Spinal cord (tissue), 10 donors: ENCODE data around the gene DCC. TPM values are rescaled to one million over a fixed set of nuclear protein-coding genes. Genes with fewer than 3 reads are reported as not detected.

Experiments used
- DNase-seq, 6 donors: peaks; one replicate each; pipeline versions ENCODE4 v3.0.0 to v3.0.0-alpha.2; 2013 to 2015; ENCODE audit warnings: low spot score in 6 of 6, low read depth in 4 of 6
- H3K27ac ChIP-seq: one replicate; pipeline ENCODE4 v1.5.1; 2013; ENCODE audit warnings: low read depth, low read length, control low read depth
- H3K27me3 ChIP-seq: one replicate; pipeline ENCODE4 v1.6.1; 2013; ENCODE audit warnings: low read length; ENCODE audit not compliant: control insufficient read depth, insufficient read depth
- H3K36me3 ChIP-seq: one replicate; pipeline ENCODE4 v1.6.1; 2013; ENCODE audit warnings: low read length; ENCODE audit not compliant: control insufficient read depth, insufficient read depth
- H3K4me1 ChIP-seq: one replicate; pipeline ENCODE4 v1.6.1; 2013; ENCODE audit warnings: low read length; ENCODE audit not compliant: control insufficient read depth, insufficient read depth
- H3K4me3 ChIP-seq: one replicate; pipeline ENCODE4 v1.5.1; 2013; ENCODE audit warnings: low read depth, low read length, control low read depth
- H3K9me3 ChIP-seq: one replicate; pipeline ENCODE4 v1.6.1; 2013; ENCODE audit warnings: low read length; ENCODE audit not compliant: control insufficient read depth, insufficient read depth
- WGBS: methylation state at CpG from one replicate; pipeline ENCODE4 v1.1.5; 2013; ENCODE audit warnings: missing lambda C conversion rate; ENCODE audit not compliant: insufficient coverage; 5-methylcytosine and 5-hydroxymethylcytosine counted together
- polyA plus RNA-seq, 2 donors: library from polyadenylated mRNA; unstranded; fragments of 120-200 nt; gene quantifications; one replicate each; pipeline ENCODE4 v1.2.1, GENCODE V29; 2013; ENCODE audit not compliant: insufficient read length in 2 of 2
- total RNA-seq, 2 donors: library from RNA; depleted of rRNA in 1 of 2; stranded (reverse); fragments of 120-200 nt in 1 of 2; fragments of >200 nt in 1 of 2; gene quantifications; one replicate each; pipeline versions ENCODE4 v1.2.3 to v1.2.4, GENCODE V29; 2013 to 2014
- donor health status: healthy.

Gene DCC
- total and polyA plus RNA-seq, 4 donors = 13.8 to 27.3 (median 17.2) TPM

DNA sequence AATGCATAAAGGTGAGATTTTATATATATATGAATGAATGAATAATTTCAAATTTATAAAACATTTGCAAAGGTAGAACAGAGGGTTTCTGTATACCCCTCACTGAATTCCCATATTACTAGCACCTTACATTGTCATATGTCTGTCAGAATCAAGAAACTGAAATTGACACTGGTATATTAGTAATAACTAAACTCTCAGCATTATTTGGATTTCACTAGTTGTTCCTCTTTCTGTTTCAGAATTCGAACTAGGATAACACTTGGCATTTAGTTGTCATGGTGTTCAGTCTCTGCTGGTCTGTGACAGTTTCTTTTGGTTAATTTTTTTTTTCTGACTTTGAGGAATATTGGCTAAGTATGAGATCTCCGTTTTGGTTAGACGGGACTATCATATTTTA, 275.9 kb downstream of the DCC start:
- no peaks in the 10 kb centered on the region for H3K9me3 ChIP-seq
- H3K4me3 ChIP-seq = no peak overlapping the region
- no peak for DNase-seq
- H3K27me3 ChIP-seq = no peaks in the 10 kb centered on the region
- H3K36me3 ChIP-seq = no peaks in the 10 kb centered on the region
- no CpG with 5 or more reads among the region's 3 CpGs for WGBS
- H3K4me1 ChIP-seq = no peaks in the 10 kb centered on the region
- no peak overlapping the region for H3K27ac ChIP-seq

DNA sequence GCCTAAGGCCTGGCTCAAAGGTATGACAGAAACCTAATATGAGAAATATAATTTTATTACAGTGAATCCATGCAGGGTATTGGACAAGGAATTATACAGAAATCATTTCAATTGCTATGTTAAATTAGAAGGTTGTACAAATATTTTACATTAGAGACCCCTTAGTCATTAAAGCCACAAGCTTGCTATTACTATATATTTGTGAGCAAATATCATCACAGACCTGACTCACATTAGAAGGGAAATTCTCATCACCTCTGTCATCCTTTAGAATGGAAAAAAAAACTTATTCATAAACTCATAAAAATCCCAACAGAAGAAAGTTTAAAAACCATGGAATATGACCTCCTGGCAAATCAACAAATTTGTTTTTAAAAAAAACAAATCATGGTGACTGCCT, 277.9 kb downstream of the DCC start:
- H3K27ac ChIP-seq = no peak overlapping the region
- no peaks in the 10 kb centered on the region for H3K4me1 ChIP-seq
- no peaks in the 10 kb centered on the region for H3K9me3 ChIP-seq
- H3K27me3 ChIP-seq = no peaks in the 10 kb centered on the region
- H3K4me3 ChIP-seq = no peak overlapping the region
- H3K36me3 ChIP-seq = no peaks in the 10 kb centered on the region
- no peak for DNase-seq

DNA sequence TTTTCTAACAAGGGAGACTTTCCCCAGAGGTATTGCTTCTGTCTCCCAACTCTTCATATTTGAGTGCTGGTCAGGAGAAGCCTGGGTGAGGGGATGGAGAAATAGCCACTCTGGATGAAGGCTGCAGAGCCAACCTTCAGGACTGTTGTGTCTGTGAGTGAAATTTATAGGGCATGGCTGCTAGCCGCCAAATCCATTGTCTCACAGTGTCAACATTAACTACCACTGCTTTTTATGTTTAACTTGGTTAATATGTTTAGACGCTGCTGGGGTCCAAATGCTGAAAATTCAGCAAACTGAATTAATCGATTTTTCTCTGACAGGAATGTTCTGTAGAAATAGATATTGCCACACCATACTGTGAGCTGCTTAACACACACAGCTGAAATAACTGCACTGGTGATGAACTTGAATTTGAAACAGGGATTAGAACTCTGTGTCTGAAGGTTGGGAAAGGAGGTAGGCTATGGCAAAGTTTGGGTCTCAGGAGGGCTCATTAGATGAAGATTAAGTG, 281.0 kb downstream of the DCC start:
- no peak for DNase-seq
- H3K4me1 ChIP-seq = no peaks in the 10 kb centered on the region
- no peak overlapping the region for H3K27ac ChIP-seq
- H3K27me3 ChIP-seq = no peaks in the 10 kb centered on the region
- WGBS = no CpG with 5 or more reads among the region's 3 CpGs
- no peaks in the 10 kb centered on the region for H3K36me3 ChIP-seq
- H3K9me3 ChIP-seq = no peaks in the 10 kb centered on the region
- H3K4me3 ChIP-seq = no peak overlapping the region

- peak in 1 of 6 donors; percentile 82 for DNase-seq
- WGBS = 75% methylated on average over 2 of the region's 5 CpGs
- no peak overlapping the region for H3K27ac ChIP-seq
Measured at GRCh38 chr18:52624702-52625101, 284.7 kb downstream of the DCC start.

GRCh38 chr18:52636536-52636935, 296.5 kb downstream of the DCC start:
- no peaks in the 10 kb centered on the region for H3K36me3 ChIP-seq
- H3K4me3 ChIP-seq = no peak overlapping the region
- no peaks in the 10 kb centered on the region for H3K4me1 ChIP-seq
- 95% methylated on average over 5 of the region's 5 CpGs for WGBS
- H3K9me3 ChIP-seq = no peaks in the 10 kb centered on the region
- H3K27me3 ChIP-seq = no peaks in the 10 kb centered on the region
- no peak overlapping the region for H3K27ac ChIP-seq
- no peak for DNase-seq

More at GRCh38 chr18:52624702-52625101, 284.7 kb downstream of the DCC start:
- H3K4me3 ChIP-seq = no peak overlapping the region
- H3K9me3 ChIP-seq = no peaks in the 10 kb centered on the region
- no peaks in the 10 kb centered on the region for H3K4me1 ChIP-seq
- H3K27me3 ChIP-seq = no peaks in the 10 kb centered on the region
- H3K36me3 ChIP-seq = no peaks in the 10 kb centered on the region

DNA sequence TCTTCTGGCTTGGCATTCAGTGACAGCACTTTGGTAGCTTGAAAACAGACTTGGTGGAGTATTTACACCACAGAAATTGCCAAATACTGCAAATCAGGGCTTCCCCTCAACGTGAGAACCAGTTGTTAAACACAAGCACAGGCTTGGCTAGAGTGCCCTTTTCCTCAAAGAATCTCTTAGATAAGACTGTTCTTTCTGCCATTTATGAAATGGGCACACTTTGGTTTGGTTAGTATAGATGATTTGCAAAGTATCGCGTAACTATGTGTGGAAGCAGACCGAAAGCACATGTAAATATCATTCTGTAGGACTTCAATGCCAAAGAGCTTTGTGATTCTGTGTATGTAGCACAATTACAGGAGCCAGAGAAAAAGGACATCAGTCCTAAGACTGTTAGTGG, 308.2 kb downstream of the DCC start:
- Histone ChIP-seq H3K27me3 (no peaks in the 10 kb centered on the region), H3K27ac (no peak overlapping the region), H3K4me1 (no peaks in the 10 kb centered on the region), H3K9me3 (no peaks in the 10 kb centered on the region), H3K36me3 (no peaks in the 10 kb centered on the region), H3K4me3 (no peak overlapping the region)
- WGBS = 74% methylated on average over 3 of the region's 4 CpGs
- DNase-seq = peak in 1 of 6 donors; percentile 74

DNA sequence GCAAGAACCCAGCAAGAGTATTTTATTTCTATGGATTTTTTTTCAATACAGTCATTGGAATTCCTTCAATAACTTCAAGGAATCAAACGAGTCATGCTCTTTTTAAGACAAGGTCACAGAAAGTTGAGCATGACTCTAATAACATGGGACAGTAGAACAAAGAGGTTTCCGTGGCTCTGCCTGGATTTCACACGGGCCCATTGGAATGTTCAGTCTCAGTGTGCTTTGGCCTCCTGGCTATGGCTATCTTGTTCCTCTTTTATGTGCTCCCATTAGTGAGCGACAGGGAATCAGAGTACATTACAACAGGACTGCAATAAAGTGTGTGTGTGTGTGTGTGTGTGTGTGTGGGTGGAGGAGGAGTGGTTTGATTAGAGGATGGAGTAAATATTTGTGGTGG, 312.4 kb downstream of the DCC start:
- Histone ChIP-seq H3K36me3 (no peaks in the 10 kb centered on the region), H3K27ac (no peak overlapping the region), H3K9me3 (no peaks in the 10 kb centered on the region), H3K27me3 (no peaks in the 10 kb centered on the region), H3K4me1 (no peaks in the 10 kb centered on the region), H3K4me3 (no peak overlapping the region)
- DNase-seq = no peak
- 31% methylated on average over 3 of the region's 4 CpGs for WGBS

- peak in 2 of 6 donors; percentile 72 to 86 for DNase-seq
- Histone ChIP-seq H3K4me1 (no peaks in the 10 kb centered on the region), H3K36me3 (no peaks in the 10 kb centered on the region), H3K9me3 (no peaks in the 10 kb centered on the region), H3K27me3 (no peaks in the 10 kb centered on the region), H3K27ac (no peak overlapping the region), H3K4me3 (no peak overlapping the region)
- WGBS = 42% methylated on average over 2 of the region's 8 CpGs
Measured at GRCh38 chr18:52657043-52657805, 317.2 kb downstream of the DCC start.

GRCh38 chr18:52667463-52668065, 327.6 kb downstream of the DCC start:
- Histone ChIP-seq H3K27me3 (no peaks in the 10 kb centered on the region), H3K4me3 (no peak overlapping the region), H3K9me3 (no peaks in the 10 kb centered on the region), H3K36me3 (no peaks in the 10 kb centered on the region), H3K4me1 (no peaks in the 10 kb centered on the region), H3K27ac (no peak overlapping the region)
- WGBS = 21% methylated on average over 2 of the region's 4 CpGs
- DNase-seq = peak in 2 of 6 donors; percentile 27 to 29

DNA sequence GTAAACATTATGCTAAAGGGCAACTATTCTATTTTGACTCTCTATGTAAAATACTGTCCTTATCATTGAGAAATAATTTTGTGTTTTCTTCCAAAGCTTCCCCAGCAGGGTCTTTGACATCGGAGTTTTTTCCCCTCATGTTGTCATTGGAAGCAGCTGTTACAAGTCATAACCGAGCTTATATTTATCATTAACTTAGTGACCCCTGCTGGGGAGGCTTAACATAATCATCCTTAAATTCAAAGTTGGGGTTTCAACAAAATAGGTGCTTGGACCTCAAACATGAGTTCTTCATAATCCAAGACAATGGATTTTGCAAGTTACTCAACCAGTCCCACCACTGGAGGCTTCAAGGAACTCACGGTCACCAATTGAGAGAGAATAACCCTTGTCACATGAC, 330.9 kb downstream of the DCC start:
- DNase-seq = peak in 2 of 6 donors; percentile 27 to 63
- no CpG with 5 or more reads among the region's 3 CpGs for whole genome bisulfite sequencing
- H3K4me3 ChIP-seq = no peak overlapping the region
- no peaks in the 10 kb centered on the region for H3K9me3 ChIP-seq
- no peaks in the 10 kb centered on the region for H3K36me3 ChIP-seq
- no peak overlapping the region for H3K27ac ChIP-seq
- no peaks in the 10 kb centered on the region for H3K27me3 ChIP-seq
- H3K4me1 ChIP-seq = no peaks in the 10 kb centered on the region
